DMS 273 (cell line): Measurements from ENCODE around the gene IP6K3.
A peak's percentile ranks its signal among the peaks of the same experiment; 100 is the strongest.

Experiments
- DNase-seq: peaks from one replicate; lab custom pipeline; 2025; ENCODE audit not compliant: unreplicated experiment; lab: John Stamatoyannopoulos, UW

IP6K3 gene

DNA sequence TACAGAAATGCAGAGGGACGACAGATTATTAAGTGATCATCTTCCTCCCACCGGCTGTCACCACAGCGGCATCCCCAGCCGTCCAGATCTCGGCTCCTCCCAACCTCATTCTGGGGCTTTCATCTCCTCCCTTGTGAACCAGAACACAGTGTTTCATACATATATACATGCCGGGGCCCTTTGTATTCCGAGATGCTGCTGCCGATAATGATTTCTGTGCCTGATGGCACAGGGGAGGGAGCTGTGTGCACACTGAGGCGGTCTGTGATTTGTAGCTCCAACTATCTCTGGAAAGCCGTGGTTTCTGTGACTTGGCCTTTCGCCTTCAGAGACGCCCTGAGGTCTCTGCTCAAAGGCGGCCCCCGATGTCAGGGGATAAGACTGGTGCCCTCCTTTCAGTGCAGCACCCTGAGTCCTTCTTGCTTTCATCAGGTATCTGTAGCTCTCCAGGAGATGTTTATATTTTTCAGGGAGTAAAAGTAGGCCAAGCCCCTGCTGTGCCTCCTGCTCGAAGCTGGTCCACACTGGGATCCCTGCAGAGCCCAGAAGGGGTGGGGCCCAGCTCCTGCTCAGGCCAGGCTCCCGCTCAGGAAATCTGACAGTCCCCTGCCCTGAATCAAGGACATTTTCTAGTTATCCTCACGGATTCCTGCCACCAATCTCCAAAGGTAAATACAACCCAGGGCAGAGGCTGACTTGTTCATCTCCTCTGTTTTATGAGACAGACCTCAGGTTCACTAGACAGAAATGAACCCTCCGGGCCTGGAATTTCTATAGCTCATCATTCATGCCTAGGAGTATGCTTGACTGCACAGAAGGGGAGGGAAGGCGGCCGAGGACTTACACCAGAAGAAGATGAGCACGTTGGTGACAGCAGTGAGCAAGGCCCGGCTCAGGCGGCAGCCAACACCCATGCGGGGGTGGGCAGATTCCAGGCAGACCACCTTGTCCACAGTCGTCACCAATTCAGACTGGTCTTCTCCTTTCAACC, 31.0 kb upstream of the IP6K3 start:
- no peak for DNase-seq

DNA sequence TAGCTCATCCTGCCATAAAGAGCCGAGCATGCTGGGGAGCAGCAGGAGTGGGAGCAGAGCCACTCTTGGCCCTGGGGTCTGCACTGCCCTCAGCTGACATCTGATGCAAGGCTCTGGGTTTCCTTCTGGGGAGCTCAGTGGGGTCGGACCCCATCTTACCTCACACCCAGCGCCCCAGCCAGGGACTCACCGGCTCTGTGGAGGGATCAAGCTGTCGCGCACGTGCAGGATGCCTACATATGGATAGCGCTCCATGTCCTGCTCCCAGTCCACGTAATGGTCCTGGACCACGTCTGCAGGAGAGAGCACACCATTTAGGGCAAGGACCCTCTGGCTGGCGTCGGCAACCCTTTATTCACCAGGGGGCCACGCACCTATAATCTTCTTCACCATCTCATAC, 30.1 kb upstream of the IP6K3 start:
- DNase-seq, result no peak

DNA sequence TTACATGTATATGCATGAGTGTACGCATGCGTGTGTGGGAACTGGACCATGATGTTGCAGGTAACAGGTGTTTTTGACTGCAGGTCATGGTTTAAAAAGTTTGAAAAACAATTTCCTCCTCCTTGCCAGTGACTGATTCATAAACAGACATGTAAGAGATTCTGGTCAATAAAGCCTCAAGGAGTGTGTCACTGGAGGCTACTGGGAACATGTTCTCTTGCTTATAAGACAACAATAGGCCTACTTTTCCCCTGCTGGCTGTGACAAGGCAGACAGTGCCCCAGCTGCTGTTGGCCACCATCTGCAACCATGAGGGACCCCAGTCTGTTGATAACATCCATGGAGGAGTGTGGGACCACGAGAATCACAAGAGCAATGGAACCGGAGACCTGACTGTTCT, 29.5 kb upstream of the IP6K3 start:
- DNase-seq, result no peak

DNA sequence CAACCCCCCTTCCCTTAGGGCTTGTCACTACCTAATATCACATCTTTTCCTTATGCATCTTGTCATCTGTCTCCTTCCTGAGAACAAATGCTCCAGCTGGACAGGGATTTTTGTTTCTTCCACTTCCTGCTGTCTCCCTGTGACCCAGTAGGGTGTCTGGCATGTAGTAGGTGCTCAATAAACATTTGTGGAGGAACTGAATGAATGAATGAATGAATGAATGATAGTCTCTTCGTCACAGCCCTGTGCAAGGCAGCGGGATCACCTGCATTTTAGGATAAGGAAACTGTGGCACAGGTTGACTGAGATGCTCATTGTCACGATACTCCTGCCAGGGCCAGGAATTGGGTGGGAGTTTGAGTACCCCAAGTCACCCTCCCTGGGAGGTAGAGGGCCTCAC, 28.1 kb upstream of the IP6K3 start:
- DNase-seq, result no peak

DNA sequence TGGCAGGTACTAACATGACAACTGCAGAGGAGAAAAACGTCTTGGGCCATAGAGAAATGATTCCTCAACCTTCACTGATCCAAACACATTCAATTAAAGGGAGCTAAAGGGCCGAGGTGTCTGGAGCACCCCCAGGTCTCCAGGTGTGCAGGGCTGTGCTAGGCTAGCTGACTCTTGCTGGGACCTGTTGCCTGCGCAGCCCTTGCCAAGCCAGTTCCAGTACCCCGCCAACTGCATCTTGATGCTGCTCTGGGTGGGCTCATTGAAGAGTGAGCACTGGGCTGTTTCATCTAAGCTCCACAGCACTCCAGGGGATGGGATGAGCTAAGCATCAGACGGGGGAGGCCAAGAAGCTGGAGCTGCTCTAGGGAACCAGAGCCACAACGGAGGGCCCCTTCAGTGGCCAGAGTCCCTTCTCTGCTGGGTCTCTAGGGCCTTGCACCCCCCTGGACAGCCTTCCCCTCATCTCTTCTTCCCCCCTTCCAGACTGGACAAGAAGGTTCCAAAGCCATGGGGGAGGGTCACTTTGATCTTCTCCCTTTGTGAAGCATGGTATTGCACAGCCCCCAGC, 26.3 kb upstream of the IP6K3 start:
- DNase-seq, result peak; percentile 48

DNA sequence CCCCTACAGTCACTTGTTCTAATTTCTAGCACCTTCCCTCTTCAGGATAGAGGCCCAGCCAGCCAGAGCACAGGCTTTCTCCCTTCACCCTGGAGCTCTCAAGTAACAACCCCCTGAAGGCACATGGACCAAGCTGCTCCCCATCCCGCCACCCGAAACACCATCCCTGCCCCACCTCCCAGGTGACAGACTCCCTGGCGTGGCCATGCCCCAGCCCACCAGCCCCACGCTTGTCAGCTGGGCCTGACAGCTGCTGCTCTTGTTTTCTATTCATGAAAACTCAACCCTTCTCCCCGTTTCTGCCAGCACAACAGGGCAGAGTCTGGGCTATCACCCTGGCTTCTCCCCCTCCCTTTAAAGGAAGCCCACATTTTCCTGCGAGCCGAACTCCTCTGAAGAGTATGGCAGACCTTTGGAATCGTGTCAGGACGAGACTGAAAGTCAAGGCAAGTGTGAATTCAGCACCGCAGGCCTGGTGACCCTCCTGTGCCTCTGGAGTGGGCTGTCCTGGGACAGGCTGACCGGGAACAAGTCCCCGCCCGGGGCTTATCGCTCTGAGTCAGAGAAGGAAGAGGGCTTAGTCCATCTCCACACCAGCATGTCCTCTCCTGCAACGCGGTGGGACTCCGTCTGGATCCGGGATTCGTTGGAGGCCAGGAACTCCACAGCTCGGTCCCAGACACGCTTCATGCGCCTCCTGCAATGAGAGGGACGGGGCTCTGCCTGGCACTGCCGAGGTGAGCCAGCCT, 25.6 kb upstream of the IP6K3 start:
- DNase-seq, result peak; percentile 60

DNA sequence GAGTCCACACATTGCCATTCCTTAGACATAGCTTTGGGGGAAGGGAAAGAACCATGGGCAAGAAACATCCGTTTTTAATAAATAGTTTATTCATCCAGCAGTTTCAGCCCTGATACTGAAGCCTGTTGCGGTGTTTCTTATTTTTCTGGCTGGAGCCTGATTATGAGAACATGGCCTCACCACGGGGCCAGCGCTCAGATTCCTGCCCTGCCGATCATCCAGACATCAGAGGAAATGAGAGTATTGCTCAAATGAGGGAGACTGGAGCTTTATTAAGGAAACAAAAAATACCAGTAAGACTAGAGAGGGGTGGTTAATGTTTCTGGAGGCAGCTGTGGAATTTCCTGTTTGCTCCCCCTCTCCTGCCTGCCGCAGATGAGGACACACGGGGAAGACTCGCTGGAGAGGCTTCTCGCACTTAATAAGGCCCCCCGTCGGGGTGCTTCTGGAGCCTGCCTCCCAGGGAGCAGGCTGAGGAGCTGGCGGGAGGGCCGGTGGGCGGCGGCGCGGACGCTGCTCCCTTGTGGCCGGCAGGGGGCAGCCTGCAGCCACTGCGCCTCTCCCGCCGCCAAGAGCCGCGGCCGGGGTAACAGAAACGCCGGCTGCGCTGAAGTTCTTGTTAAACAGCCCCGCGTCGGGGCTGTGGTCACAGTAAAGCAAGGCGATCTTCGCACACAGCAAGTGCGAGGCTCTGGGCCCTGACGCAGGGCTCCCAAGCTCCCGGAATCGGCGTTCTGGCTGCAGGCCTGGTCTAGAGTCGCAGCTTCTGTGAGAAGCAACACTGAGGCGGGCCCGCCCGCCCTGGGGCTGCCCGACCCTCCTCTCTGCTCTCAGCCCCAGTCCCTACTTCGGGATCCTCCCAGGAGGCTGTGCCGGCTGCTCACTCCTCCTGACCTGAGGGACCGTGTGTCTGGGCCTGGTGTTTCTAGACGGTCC, 24.7 kb upstream of the IP6K3 start:
- DNase-seq, result peak; percentile 97

DNA sequence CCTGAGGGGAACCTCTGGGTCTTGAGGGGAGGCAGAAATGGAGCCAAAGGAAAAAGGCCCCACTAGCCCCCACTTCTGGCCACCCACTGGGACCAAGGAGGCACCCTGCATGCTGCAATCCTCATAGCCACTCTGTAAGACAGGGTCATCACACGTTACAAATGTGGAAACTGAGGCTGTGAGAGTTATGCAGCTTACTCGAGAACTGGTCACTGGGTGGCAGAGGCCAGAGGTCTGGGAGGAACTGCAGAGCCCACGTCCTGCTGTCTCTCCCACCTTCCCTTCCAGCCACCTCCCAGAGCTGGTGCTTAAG, 24.1 kb upstream of the IP6K3 start:
- no peak for DNase-seq

DNA sequence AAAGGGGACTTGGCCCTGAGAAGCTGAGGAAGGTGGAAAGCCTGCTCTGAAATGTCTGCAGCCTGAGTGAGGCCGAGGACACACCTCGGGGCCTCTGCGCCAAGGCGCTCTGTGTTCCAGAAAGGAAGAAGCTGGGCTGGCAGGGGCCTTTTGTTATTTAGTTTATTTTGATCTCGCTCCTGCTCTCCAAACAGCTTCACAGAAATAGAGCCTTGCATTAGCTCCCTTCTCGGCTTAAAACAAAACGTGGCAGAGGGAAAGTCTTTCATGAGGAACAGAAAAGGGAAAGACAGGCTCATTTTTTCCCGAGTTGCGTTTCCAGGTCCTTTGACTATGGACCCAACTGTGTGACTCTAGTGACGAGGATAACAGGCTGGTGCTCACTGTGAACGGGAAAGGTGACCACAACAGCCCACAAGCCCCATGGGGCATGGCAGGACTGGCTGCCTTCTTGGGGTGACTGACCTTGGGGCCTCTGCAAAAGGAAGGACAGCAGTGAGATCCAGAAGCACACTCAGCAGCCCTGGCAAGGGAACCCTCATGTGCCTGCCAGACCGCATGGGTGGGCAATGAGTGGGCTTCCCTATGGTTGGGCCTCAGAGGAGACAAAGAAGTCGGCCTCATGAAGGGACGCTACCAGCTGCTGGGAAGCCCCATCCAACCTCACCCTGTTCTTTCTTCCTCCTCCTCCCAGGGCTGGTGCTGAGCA, 23.6 kb upstream of the IP6K3 start:
- DNase-seq, result peak; percentile 40

DNA sequence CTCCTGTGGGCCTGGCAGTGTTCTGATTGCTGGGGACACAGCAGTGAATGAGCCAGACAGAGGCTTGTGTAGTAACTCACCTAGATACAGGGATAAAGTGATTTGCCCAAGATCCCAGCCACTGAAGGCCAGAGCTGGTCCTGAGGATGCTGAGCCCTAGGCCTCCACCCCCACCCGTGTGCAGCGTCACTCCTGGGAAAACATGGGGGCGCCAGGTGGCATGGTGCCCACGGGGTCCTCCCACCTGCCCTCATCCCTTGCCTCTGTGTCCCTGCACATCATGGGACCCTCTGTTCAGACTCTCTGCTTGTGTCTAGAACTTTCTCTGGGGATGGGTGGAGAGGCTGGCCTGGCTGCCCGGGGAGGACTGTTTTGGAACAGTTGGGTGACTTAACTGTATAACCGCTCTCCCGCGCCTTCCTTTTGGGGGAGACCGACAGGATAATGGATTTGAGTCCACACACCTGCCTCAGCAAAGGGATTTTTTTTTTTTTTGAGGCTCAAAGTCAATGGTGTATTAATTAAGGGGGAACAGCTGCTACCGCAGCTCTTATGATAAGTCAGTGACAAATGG, 22.6 kb upstream of the IP6K3 start:
- peak; percentile 50 for DNase-seq

DNA sequence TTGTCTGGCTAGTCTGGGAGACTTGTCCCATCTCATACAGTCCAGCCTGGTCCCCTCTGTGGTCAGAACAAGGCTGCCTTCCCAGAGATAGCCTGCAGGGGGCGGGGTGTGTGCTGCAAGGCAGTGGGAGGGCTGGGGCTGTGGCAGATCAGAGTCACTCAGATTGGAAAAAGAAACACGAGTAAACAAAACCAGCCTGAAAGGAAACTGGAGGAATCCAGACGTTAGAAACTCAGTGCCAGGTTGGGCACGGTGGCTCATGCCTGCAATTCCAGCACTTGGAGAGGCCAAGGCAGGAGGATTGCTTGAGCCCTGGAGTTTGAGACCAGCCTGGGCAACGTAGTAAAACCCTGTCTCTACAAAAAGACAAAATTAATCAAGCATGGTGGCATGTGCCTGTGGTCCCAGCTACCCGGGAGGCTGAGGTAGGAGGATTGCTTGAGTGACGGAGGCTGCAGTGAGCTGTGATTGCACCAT, 22.0 kb upstream of the IP6K3 start:
- peak; percentile 87 for DNase-seq

DNA sequence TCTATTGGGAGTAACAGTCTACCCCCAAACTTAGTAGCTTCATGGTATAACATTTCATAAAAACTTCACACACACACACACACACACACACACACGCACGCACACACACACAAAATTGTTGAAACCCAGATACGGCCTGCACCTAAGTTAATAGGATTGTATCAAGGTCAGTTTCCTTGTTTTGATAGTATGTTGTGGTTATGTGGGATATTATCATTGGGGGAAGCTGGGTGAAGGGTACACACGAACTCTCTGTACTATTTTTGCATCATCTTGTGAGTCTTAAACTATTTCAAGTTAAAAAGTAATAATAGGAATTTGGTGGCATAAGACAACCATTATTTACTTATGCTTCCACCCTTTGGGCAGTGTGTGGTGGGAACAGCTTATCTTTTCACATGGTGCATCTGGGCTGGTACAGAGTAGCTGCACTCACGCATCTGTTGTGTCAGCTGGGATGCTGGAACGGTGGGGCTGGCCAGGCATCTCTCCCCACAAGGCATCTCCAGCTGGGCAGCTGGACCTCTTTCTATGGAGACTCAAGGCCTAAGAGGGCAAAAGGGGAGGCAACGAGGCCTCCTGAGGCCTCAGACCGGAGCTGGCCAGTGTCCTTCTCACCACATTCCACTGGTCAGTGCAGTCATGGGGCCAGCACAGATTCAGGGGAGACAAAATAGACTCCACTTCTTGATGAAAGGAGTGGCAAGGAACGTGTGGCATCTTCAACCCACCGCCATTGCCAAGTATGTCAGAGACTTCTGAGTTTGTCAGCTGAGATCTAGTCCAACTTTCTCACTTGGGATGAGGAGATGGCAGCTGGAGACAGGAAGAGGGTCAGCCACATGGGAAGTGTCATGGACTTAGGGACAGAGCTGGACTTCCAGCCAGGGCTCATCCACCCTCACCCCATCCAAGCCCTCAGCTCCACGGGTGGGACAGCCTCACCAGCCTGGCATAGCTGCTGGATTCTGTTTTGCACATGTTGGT, 20.5 kb upstream of the IP6K3 start:
- DNase-seq, result peak; percentile 38

DNA sequence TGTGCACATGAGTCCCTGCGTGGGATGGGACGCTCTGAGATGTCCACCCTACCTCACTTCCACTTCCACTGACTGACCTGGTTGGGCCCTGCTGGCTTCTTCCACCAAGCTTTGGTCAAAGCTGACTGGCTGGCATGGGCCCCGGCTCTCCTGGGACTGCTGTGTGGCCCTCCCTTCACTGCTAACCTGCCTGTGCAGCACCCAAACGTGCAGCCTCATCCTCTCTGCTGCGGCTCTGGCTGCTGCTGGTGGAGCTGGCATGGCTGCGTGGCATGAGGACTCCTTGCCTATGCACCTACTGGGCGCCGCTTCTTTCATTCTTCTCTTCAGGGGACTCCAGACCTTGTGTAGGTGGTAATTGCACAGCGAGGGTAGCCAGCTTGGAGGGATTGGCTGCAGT, 18.7 kb upstream of the IP6K3 start:
- no peak for DNase-seq

DNA sequence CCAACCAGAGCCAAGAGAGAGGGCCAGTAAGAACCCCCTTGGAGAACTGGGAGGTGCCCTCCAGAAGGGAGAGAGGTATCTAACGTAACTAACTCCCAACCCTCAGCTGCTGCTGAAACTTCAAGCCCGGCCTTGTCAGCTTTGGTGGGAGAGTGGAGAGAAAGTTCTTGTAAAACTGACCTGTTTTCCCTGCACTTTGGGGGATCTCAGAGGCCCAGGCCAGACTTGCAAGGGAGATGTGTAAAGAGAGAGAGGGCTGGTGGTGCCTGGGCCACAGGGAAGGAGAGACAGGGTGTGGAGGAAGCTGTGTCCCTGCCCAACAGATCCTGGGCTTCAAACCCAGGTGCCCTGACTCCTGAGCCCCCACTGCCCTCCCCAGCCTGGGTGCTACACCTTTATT, 17.3 kb upstream of the IP6K3 start:
- no peak for DNase-seq

DNA sequence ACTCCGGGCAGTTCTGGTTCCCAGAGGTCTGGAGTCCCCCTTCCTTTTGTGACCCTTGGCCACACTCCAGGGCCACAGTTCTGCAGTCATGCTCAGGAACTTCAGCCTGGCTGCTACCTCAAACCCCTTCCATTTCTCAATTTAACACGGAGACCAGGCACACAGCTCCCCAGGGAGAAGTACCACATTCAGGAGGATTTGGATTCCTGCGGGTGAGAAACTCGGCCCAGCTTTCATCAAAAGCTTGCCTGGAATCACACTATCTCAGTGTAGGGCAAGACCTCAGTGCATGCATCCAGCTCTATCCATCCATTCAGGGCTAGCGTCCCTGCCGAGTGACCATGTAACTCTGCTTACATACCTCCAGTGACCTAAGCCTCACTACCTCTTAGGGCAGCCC, 16.8 kb upstream of the IP6K3 start:
- DNase-seq, result no peak

DNA sequence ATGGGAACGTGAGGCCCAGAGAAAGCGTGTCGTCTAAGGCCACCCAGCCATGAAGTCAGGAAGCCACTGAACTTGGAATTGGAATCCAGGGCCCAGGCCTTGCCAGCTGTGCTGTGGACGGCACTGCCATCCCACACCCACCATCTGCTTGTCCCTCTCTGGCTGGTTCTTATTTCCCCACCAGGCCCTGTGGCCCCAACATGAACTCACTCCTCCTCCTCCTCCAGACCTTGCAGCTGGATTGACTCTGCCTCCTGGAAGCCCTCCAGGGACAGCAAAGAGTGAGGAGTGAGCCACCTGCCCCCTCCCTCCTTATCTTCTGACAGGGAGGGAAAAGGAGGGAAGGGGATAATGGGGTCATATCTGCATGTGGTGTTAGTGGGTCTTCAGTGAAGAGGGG, 16.0 kb upstream of the IP6K3 start:
- DNase-seq, result peak; percentile 64

DNA sequence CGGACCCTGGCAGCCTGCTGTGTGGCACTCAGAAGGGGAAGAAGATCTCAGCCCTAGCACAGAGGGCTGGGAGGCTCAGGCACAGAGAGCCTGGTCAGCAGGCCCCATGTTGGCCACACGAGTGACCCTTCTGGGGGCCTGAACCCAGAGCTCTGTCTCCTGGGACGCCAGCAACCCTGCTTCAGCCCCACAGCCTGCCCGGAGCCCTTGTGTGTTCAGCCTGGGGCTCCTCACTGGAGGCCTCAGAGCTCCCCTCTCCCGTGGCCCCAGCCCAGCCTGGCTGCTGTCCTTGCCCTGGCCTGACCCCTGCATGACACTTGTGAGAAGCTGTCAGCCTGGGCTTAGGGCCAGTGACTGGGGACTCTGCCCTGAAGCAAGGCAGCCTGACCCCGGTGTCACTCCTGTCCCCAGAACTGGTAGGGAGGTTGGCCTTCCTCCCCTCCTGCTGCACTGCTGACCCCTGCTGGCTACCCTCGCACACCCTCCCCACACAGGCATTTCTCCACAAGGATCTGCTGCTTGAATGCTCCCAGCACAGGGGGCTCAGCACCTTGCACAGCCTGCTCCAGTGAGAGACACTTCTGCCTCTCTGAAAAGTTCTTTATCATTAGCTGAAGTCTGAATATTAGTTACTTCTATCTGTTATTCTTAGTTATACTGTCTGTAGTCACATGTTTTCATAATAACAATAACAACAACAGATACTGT, 15.4 kb upstream of the IP6K3 start:
- peak; percentile 78 for DNase-seq

DNA sequence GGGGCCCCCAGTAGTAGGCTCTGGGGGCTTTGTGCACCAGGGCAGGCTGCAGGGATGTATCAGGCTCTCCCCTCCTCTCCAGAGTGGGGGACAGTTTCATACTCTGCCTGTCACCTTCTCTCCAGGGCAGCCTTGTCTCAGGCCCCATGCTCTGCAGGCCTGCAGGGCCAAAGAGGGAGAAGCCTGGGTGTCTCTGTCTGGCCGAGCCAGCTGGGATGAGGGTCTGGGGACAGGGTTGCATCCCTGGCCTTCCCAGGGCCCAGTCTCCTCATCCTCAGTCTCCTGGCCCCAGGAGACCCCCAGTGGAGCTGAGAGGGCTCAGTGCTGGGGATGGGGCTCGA, 14.8 kb upstream of the IP6K3 start:
- no peak for DNase-seq
